Endodermal cell (in vitro differentiated cells): ENCODE results near the gene PCID2. TPM values are rescaled to one million over a fixed set of nuclear protein-coding genes. Genes with fewer than 3 reads are reported as not detected.

Experiments
- DNase-seq: peaks from one replicate; pipeline ENCODE4 v3.0.0-alpha.2; 2017
- H3K27ac ChIP-seq: 2 replicates; pipeline ENCODE4 v1.5.1; 2013; ENCODE audit warnings: mild to moderate bottlenecking, low read depth, low read length, moderate library complexity
- H3K27me3 ChIP-seq: 2 replicates; pipeline ENCODE4 v1.6.1; 2013; ENCODE audit warnings: mild to moderate bottlenecking, low read length, moderate library complexity; ENCODE audit not compliant: insufficient read depth, control insufficient read depth, poor library complexity, severe bottlenecking
- H3K36me3 ChIP-seq: 2 replicates; pipeline ENCODE4 v1.7.0; 2013; ENCODE audit warnings: mild to moderate bottlenecking, low read length, moderate library complexity; ENCODE audit not compliant: control insufficient read depth, insufficient read depth
- H3K4me1 ChIP-seq: one replicate; pipeline ENCODE4 v1.7.0; 2013; ENCODE audit warnings: low read length; ENCODE audit not compliant: control insufficient read depth, insufficient read depth
- H3K4me3 ChIP-seq: 2 replicates; pipeline ENCODE4 v1.5.1; 2013; ENCODE audit warnings: mild to moderate bottlenecking, low read length, moderate library complexity
- H3K9ac ChIP-seq: 2 replicates; pipeline ENCODE4 v1.6.1; 2013; ENCODE audit warnings: mild to moderate bottlenecking, low read length, moderate library complexity; ENCODE audit not compliant: poor library complexity, severe bottlenecking; ENCODE audit errors: extremely low read depth
- H3K9me3 ChIP-seq: 2 replicates; pipeline ENCODE4 v1.6.1; 2013; ENCODE audit warnings: mild to moderate bottlenecking, low read length, moderate library complexity; ENCODE audit not compliant: control insufficient read depth
- H3K27ac Mint-ChIP-seq: 2 replicates; pipeline ENCODE4 v1.8.0; 2020; ENCODE audit warnings: mixed read lengths
- H3K27me3 Mint-ChIP-seq: 2 replicates; pipeline ENCODE4 v1.8.0; 2021; ENCODE audit warnings: mild to moderate bottlenecking, mixed read lengths; ENCODE audit not compliant: insufficient read depth
- H3K36me3 Mint-ChIP-seq: 2 replicates; pipeline ENCODE4 v1.8.0; 2020; ENCODE audit warnings: low read depth, mixed read lengths
- H3K4me1 Mint-ChIP-seq: 2 replicates; pipeline ENCODE4 v1.8.0; 2020; ENCODE audit warnings: mixed read lengths
- H3K4me3 Mint-ChIP-seq: 2 replicates; pipeline ENCODE4 v1.8.0; 2020; ENCODE audit warnings: mild to moderate bottlenecking, moderate library complexity, mixed read lengths
- H3K9me3 Mint-ChIP-seq: 2 replicates; pipeline ENCODE4 v1.8.0; 2020; ENCODE audit warnings: mild to moderate bottlenecking, mixed read lengths
- WGBS, 2 experiments: methylation state at CpG; one replicate each; pipeline versions ENCODE4 v1.1.5 to v1.1.7; 2013; ENCODE audit warnings: missing lambda C conversion rate in 2 of 2, mixed read lengths in 1 of 2; ENCODE audit not compliant: insufficient coverage in 1 of 2, insufficient read length in 1 of 2; 5-methylcytosine and 5-hydroxymethylcytosine counted together
- total RNA-seq, 2 donors: library from RNA; stranded (reverse); fragmentation: NEBNext Ultra II Directional in 1 of 2; extraction: Animal tissue kit (Norgen Biotek cat#: 25700) in 1 of 2; gene quantifications; 2 replicates in 1 of 2; 3 replicates in 1 of 2; pipeline ENCODE4 v1.2.1, GENCODE V29; 2021
- TF ChIP-seq, protein P1 (sequence below): fragments of 200-600 bp; sonication (generic); conservative IDR thresholded peaks from 2 replicates; pipeline ENCODE4 v1.5.0; 2021; ENCODE audit warnings: antibody characterized with exemption, mild to moderate bottlenecking

PCID2 gene
- total RNA-seq, 2 donors from 2014 or later: 70.5 to 71.7 TPM

DNA sequence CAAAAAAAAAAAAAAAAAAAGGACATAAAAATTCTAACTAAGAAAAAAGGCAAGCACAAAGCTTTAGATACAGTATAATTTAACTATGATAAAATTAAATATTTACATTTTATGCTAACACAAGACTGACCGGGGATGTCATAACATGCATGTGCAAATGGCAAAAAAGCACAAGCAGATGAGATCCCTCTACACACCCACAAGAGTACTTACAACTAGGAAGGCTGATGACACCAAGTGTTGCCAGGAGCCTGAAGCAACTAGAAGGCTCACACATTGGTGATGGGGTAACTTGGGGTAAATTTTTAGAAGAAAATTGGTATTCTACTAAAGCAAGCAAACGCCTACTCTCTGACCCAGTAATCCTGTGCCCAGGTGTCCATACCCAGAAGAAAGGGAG lies 6.7 kb downstream of the PCID2 start:
- H3K27ac Mint-ChIP-seq: no peak overlapping the region
- Histone ChIP-seq H3K9ac (no peak overlapping the region), H3K4me1 (peaks cover 10% of the 10 kb centered on the region), H3K36me3 (peaks cover 75% of the 10 kb centered on the region), H3K27ac (no peak overlapping the region), H3K27me3 (no peaks in the 10 kb centered on the region), H3K9me3 (no peaks in the 10 kb centered on the region), H3K4me3 (no peak overlapping the region)
- 95 to 100% methylated on average over 1 to 2 of the region's 2 CpGs for WGBS, 2 experiments
- peaks cover 56% of the 10 kb centered on the region for H3K36me3 Mint-ChIP-seq
- TF ChIP-seq, protein P1, sequence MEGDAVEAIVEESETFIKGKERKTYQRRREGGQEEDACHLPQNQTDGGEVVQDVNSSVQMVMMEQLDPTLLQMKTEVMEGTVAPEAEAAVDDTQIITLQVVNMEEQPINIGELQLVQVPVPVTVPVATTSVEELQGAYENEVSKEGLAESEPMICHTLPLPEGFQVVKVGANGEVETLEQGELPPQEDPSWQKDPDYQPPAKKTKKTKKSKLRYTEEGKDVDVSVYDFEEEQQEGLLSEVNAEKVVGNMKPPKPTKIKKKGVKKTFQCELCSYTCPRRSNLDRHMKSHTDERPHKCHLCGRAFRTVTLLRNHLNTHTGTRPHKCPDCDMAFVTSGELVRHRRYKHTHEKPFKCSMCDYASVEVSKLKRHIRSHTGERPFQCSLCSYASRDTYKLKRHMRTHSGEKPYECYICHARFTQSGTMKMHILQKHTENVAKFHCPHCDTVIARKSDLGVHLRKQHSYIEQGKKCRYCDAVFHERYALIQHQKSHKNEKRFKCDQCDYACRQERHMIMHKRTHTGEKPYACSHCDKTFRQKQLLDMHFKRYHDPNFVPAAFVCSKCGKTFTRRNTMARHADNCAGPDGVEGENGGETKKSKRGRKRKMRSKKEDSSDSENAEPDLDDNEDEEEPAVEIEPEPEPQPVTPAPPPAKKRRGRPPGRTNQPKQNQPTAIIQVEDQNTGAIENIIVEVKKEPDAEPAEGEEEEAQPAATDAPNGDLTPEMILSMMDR: no peak
- H3K4me1 Mint-ChIP-seq: peaks cover 37% of the 10 kb centered on the region
- H3K27me3 Mint-ChIP-seq: no peaks in the 10 kb centered on the region
- no peak overlapping the region for H3K4me3 Mint-ChIP-seq
- H3K9me3 Mint-ChIP-seq: no peaks in the 10 kb centered on the region
- DNase-seq: no peak

DNA sequence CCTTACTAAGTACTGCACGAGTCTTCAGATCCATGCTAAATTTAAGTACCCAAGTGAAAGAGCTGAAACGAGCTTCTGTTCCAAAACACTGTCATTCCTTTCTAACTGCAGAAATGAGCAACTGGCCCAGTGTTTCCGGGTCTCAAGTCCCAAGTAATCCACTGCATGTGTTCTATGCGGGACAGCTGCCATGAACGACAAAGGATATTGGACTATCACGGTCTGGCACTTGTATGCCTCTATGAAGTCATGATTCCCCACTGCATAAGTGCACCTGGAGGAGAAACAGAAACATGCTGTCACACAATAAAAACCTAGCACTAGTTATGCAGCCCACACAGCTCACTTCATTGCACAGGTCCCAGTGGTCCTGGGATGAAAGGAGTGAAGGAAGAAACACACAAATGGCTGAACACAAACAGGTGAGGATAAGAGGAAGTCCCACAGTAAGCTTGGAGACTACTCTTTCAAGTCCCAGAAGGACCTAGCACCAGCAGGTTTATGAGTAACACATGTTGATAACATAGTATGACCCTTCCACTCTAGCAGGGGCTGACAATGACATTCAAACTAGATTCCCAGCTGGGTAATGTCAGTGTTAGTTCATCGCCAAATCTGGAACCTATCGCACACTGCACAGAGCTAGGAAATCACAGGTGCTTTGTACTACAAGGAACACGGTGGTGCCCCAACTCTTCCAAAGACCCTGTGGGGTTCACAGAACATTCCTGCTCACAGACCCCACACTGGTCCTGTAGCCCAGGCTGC lies 11.3 kb downstream of the PCID2 start:
- WGBS, 2 experiments: 95 to 96% methylated on average over 8 to 9 of the region's 9 CpGs
- TF ChIP-seq, protein P1: no peak
- H3K4me1 Mint-ChIP-seq: peaks cover 16% of the 10 kb centered on the region
- Histone ChIP-seq H3K4me3 (no peak overlapping the region), H3K27ac (no peak overlapping the region), H3K9me3 (no peaks in the 10 kb centered on the region), H3K27me3 (no peaks in the 10 kb centered on the region), H3K4me1 (peaks cover 10% of the 10 kb centered on the region), H3K36me3 (peaks cover 80% of the 10 kb centered on the region), H3K9ac (no peak overlapping the region)
- peaks cover 73% of the 10 kb centered on the region for H3K36me3 Mint-ChIP-seq
- H3K9me3 Mint-ChIP-seq: no peaks in the 10 kb centered on the region
- DNase-seq: no peak
- H3K4me3 Mint-ChIP-seq: no peak overlapping the region
- no peaks in the 10 kb centered on the region for H3K27me3 Mint-ChIP-seq
- peak overlapping the region; percentile 37 for H3K27ac Mint-ChIP-seq

DNA sequence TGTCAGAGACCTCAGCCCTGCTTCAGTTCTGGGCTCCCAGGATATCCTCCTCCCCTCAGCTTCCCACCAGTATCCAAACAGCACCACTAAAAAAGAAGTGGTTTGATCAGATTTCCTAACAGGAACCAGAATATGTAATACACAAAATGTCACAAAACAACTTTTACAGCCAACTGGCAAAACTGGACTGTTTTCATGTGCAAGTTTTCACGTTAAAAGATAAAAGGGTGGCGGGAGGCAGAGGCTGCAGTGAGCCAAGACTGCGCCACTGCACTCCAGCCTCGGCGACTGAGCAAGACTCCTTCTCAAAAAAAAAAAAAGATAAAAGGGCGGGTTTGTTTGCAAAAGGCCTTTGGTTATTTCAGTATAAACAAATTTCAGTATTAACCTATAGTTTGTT lies 13.1 kb downstream of the PCID2 start:
- 92 to 97% methylated on average over 2 to 5 of the region's 6 CpGs for WGBS, 2 experiments
- H3K36me3 ChIP-seq: peaks cover 93% of the 10 kb centered on the region
- H3K4me3 Mint-ChIP-seq: no peak overlapping the region

More for the DNA sequence above, 13.1 kb downstream of the PCID2 start:
- no peaks in the 10 kb centered on the region for H3K27me3 Mint-ChIP-seq
- no peaks in the 10 kb centered on the region for H3K9me3 Mint-ChIP-seq
- DNase-seq: no peak
- no peaks in the 10 kb centered on the region for H3K9me3 ChIP-seq
- H3K9ac ChIP-seq: no peak overlapping the region
- H3K27me3 ChIP-seq: no peaks in the 10 kb centered on the region
- H3K4me1 ChIP-seq: peaks cover 10% of the 10 kb centered on the region
- H3K4me1 Mint-ChIP-seq: peaks cover 16% of the 10 kb centered on the region
- no peak overlapping the region for H3K27ac Mint-ChIP-seq
- no peak overlapping the region for H3K27ac ChIP-seq
- H3K36me3 Mint-ChIP-seq: peaks cover 80% of the 10 kb centered on the region
- TF ChIP-seq, protein P1: no peak
- no peak overlapping the region for H3K4me3 ChIP-seq
